GM12864 (cell line): ENCODE measurements around the gene ZNF438.
"Not testable (repeated sequence)": the region's sequence is repeated elsewhere in the genome, so short reads cannot be mapped to it uniquely, and the experiment has no call there.

Experiments
- DNase-seq: peaks from one replicate; pipeline ENCODE4 v3.0.0-alpha.2; 2011; ENCODE audit warnings: low read depth
- H3K4me3 ChIP-seq: 2 replicates; pipeline ENCODE4 v1.5.1; 2011; ENCODE audit warnings: mild to moderate bottlenecking, low read depth, low read length, control low read depth
- TF ChIP-seq, protein P1 (sequence below): IDR thresholded peaks from 2 replicates; pipeline ENCODE4 v1.5.1; 2011; ENCODE audit warnings: low read depth, mild to moderate bottlenecking, moderate library complexity, low read length, control low read depth, inconsistent platforms; ENCODE audit errors: missing control alignments

ZNF438 gene

DNA sequence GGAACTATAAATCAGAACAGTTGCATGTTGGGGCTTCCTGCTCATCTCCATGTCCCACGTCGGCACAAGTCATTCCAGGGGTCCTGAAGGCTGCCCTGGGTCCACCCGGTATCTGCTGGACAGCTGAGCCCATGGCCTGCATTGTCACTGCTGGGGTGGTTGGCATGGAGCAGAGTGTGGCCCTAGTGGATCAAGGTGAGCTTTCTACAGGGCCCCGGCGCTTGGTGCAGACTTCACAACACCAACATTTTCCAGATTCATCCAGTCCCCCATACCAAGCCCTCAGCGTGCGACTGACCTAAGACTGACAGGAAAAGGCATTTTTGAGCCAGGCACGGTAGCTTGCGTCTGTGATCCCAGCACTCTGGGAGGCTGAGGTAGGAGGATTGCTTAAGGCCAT, 226.6 kb downstream of the ZNF438 start:
- TF ChIP-seq, protein P1, sequence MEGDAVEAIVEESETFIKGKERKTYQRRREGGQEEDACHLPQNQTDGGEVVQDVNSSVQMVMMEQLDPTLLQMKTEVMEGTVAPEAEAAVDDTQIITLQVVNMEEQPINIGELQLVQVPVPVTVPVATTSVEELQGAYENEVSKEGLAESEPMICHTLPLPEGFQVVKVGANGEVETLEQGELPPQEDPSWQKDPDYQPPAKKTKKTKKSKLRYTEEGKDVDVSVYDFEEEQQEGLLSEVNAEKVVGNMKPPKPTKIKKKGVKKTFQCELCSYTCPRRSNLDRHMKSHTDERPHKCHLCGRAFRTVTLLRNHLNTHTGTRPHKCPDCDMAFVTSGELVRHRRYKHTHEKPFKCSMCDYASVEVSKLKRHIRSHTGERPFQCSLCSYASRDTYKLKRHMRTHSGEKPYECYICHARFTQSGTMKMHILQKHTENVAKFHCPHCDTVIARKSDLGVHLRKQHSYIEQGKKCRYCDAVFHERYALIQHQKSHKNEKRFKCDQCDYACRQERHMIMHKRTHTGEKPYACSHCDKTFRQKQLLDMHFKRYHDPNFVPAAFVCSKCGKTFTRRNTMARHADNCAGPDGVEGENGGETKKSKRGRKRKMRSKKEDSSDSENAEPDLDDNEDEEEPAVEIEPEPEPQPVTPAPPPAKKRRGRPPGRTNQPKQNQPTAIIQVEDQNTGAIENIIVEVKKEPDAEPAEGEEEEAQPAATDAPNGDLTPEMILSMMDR, result no peak
- DNase-seq, result no peak
- no peak overlapping the region for H3K4me3 ChIP-seq

DNA sequence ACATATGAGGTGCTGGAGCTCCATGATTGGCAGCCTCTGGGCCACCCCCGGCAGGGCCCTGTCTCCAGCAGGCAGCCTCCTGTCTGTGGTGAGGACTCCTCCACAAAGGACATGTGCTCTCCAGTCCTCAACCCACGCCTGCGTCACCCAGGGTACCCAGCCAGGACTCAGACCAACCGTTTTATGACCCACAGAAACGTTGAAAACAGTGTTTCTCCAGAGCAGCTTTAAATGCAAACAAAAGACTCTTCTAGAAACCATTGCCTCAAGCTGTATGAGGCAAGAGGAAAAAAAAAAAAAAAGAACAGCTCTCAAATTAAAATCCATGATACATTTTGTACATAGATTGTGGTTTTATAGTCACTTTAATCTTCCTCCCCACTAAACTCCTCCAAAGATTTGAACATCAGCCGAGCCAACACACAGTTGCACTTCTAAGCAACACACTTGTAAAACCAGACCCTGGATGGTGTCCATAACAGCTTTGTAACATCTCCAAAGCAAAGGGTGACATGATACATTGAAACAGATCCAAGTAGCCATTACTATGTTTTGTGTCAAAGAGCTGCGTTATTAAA, 227.1 kb downstream of the ZNF438 start:
- DNase-seq, result no peak
- TF ChIP-seq, protein P1, result no peak
- no peak overlapping the region for H3K4me3 ChIP-seq

DNA sequence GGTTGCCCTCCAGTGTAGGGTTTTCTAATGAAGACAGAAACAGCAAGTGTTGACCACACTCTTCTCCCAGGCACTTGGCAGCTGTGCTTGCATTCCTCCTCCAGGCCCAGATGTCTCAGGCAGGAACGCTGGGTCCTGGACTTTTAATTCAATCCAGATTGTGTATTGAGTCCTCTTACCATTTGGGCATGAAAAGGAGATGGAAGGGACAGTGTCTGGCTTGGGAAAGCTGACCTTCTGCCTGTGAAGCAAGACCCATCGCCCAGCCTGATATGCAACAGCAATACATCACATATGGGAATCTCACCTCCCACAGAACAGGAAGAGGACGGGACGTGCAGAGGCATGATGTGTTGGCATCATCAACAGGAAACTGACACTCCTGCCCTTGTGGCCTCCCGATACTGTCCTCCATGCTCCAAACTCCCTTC, 227.8 kb downstream of the ZNF438 start:
- TF ChIP-seq, protein P1, result no peak
- no peak overlapping the region for H3K4me3 ChIP-seq
- no peak for DNase-seq

DNA sequence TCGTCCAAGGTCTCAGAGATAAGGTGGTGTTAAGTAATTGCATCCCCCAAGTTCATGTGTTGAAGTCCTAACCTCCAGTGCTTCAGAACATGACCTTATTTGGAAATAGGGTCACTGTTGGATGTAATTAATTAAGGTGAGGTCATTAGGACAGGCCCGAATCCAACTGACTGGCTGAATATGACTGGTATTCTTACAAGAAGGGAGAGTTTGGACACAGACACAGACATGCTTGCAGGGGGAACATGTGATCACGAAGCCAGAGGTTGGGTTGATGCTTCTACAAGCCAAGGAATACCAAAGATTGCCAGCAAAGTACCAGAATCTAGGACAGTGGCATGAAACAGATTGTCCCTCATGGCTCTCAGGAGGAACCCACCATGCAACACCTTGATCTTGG, 228.6 kb downstream of the ZNF438 start:
- TF ChIP-seq, protein P1, result no peak
- no peak overlapping the region for H3K4me3 ChIP-seq
- DNase-seq, result no peak

DNA sequence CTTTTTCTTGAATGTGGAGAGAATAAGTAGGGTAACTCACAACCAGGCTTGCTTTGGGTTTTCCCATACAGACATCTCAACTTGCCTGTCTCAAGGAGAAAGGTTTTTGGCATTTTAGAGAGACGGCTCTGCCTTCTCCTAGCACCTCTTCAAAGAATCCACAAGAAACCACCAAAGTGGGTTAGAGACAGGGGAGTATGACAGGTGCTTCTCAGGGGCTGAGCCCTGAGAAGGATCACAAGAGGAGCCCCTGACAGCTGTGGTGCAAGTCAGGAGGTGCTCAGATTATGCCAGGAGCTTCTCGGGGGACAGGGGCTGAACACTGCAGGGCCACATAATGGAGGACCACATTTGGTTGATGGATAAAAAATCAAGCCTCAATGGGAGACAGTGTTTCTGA, 231.3 kb downstream of the ZNF438 start:
- no peak for DNase-seq
- TF ChIP-seq, protein P1, result no peak
- no peak overlapping the region for H3K4me3 ChIP-seq

DNA sequence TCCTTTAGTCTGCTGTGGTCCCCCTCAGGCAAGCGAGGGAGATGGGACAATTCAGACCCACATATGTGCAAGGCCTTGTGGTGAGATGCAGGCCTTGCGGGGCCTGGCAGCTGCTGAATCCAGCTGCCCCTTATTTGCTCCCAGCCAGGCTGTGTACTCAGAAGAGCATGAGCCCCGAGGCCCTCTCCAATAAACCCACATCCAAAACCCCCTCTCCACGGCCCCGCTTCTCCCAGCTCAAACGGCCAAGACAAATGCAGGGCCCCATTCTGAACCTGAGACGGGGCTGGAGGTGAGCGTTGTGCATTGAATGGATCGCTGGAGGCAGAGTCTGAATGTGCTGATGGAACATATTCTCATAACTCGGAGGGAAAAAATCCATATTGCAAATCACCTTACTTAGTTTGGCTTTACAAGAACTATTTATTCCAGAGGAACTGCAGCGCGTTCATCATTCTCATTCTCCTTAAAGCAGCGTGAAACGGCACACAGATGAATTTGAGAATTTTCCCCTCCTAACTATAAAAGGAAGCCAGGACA, 232.9 kb downstream of the ZNF438 start:
- H3K4me3 ChIP-seq, result no peak overlapping the region
- TF ChIP-seq, protein P1, result no peak
- DNase-seq, result no peak

DNA sequence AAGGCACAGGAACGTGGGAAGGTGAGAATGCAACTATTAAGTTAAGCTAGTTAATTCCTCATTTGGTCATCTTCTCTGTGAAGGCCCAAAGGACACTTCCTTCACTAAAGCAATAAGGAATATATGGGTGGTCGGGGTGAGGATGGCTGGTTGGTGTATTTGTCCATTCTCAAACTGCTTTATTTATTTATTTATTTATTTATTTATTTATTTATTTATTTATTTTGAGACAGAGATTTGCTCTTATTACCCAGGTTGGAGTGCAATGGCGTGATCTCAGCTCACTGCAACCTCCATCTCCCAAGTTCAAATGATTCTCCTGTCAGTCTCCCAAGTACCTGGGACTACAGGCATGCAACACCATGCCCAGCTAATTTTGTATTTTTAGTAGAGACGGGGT, 236.6 kb downstream of the ZNF438 start:
- DNase-seq, H3K4me3 ChIP-seq: not testable (repeated sequence)
